Thoracic aorta (tissue), 2 donors: Measurements from ENCODE around the gene POU2F3. TPM values are rescaled to one million over a fixed set of nuclear protein-coding genes. Genes with fewer than 3 reads are reported as not detected.

ENCODE experiments used
- ATAC-seq: fragments of 150-250 bp; one replicate; pipeline ENCODE4 v1.8.0; 2017; ENCODE audit warnings: low read depth; ENCODE audit not compliant: insufficient number of reproducible peaks, low FRiP score
- DNase-seq: peaks from one replicate; pipeline ENCODE4 v3.0.0-alpha.2; 2020; ENCODE audit warnings: low spot score
- H3K27ac ChIP-seq, 2 donors: fragments of 200-600 bp; sonication (generic); 1 replicate in 1 of 2; 2 replicates in 1 of 2; pipeline ENCODE4 v1.5.1; 2016; ENCODE audit warnings: mild to moderate bottlenecking in 2 of 2, moderate library complexity in 2 of 2
- H3K27me3 ChIP-seq: fragments of 200-600 bp; sonication (generic); replicated peaks from 2 replicates; pipeline ENCODE4 v1.6.0; 2016; ENCODE audit warnings: mild to moderate bottlenecking; ENCODE audit not compliant: insufficient read depth
- H3K36me3 ChIP-seq: fragments of 200-600 bp; sonication (generic); one replicate; pipeline ENCODE4 v1.5.1; 2016
- H3K4me1 ChIP-seq, 2 donors: fragments of 200-600 bp; sonication (generic); 1 replicate in 1 of 2; 2 replicates in 1 of 2; pipeline versions ENCODE4 v1.5.1 to v1.6.0; 2016; ENCODE audit warnings: low read depth in 2 of 2, mild to moderate bottlenecking in 1 of 2; ENCODE audit not compliant: control insufficient read depth in 1 of 2
- H3K4me3 ChIP-seq: fragments of 200-600 bp; sonication (generic); 2 replicates; pipeline ENCODE4 v1.5.1; 2016; ENCODE audit warnings: mild to moderate bottlenecking
- H3K9me3 ChIP-seq: fragments of 200-600 bp; sonication (generic); 2 replicates; pipeline ENCODE4 v1.5.1; 2016
- CTCF ChIP-seq: fragments of 200-600 bp; sonication (generic); IDR thresholded peaks from one replicate; pipeline ENCODE4 v1.5.1; 2019; ENCODE audit warnings: antibody characterized with exemption
- total RNA-seq, 2 donors: library from RNA; depleted of rRNA; stranded (reverse); fragments of >200 nt; gene quantifications; one replicate each; pipeline versions ENCODE4 v1.1.0 to v1.2.3, GENCODE V29; 2016

POU2F3 gene
- total RNA-seq, 2 donors from 2014 or later, result not detected

- ATAC-seq (no peak), DNase-seq (no peak)
- Histone ChIP-seq H3K4me3 (no peak overlapping the region), H3K27ac (no peak overlapping the region), H3K36me3 (no peaks in the 10 kb centered on the region), H3K4me1 (peaks cover 41 to 83% of the 10 kb centered on the region in 2 donors), H3K9me3 (no peaks in the 10 kb centered on the region), H3K27me3 (no peaks in the 10 kb centered on the region)
- no peak for TF ChIP-seq CTCF
Observed at GRCh38 chr11:120342678-120343077, 102.7 kb downstream of the POU2F3 start.

- Histone ChIP-seq H3K27ac (no peak overlapping the region), H3K27me3 (no peaks in the 10 kb centered on the region), H3K36me3 (no peaks in the 10 kb centered on the region), H3K4me1 (peaks cover 45 to 90% of the 10 kb centered on the region in 2 donors), H3K4me3 (no peak overlapping the region), H3K9me3 (no peaks in the 10 kb centered on the region)
- no peak for ATAC-seq
- no peak for TF ChIP-seq CTCF
- no peak for DNase-seq
Observed at GRCh38 chr11:120343429-120343828, 103.5 kb downstream of the POU2F3 start.

- TF ChIP-seq CTCF, result no peak
- Histone ChIP-seq H3K36me3 (no peaks in the 10 kb centered on the region), H3K27ac (no peak overlapping the region), H3K4me1 (peaks cover 48 to 94% of the 10 kb centered on the region in 2 donors), H3K9me3 (no peaks in the 10 kb centered on the region), H3K4me3 (no peak overlapping the region), H3K27me3 (no peaks in the 10 kb centered on the region)
- DNase-seq (no peak), ATAC-seq (no peak)
Observed at GRCh38 chr11:120344302-120345004, 104.5 kb downstream of the POU2F3 start.

GRCh38 chr11:120346233-120346632, 106.3 kb downstream of the POU2F3 start:
- H3K27me3 ChIP-seq, result no peaks in the 10 kb centered on the region
- DNase-seq (no peak), ATAC-seq (no peak)
- H3K4me1 ChIP-seq, result peaks cover 52 to 85% of the 10 kb centered on the region in 2 donors
- no peak overlapping the region for H3K4me3 ChIP-seq
- no peak for TF ChIP-seq CTCF
- no peaks in the 10 kb centered on the region for H3K36me3 ChIP-seq
- no peaks in the 10 kb centered on the region for H3K9me3 ChIP-seq
- no peak overlapping the region for H3K27ac ChIP-seq

- Histone ChIP-seq H3K4me1 (peaks cover 30 to 47% of the 10 kb centered on the region in 2 donors), H3K27ac (no peak overlapping the region), H3K4me3 (no peak overlapping the region), H3K36me3 (no peaks in the 10 kb centered on the region), H3K27me3 (no peaks in the 10 kb centered on the region), H3K9me3 (no peaks in the 10 kb centered on the region)
- no peak for TF ChIP-seq CTCF
- ATAC-seq (no peak), DNase-seq (no peak)
Observed at GRCh38 chr11:120350637-120351036, 110.7 kb downstream of the POU2F3 start.
